ENCODE data around the gene DPP10. TPM values are rescaled to one million over a fixed set of nuclear protein-coding genes. Genes with fewer than 3 reads are reported as not detected.

Gene DPP10
- total and polyA plus RNA-seq, 10 of the 15 experiments (the other 5 are each of a cell fraction or from before 2014, with no cell fraction given) = not detected

- no peak for ATAC-seq
- H3K36me3 ChIP-seq (ENCODE audit: control insufficient read depth in 2 of 2, insufficient read depth in 2 of 2, low read length in 1 of 2) = no peaks in the 10 kb centered on the region
- CTCF ChIA-PET = no interaction called here
- no peaks in the 10 kb centered on the region for H3K9me3 ChIP-seq (replicated peaks; ENCODE audit: control insufficient read depth, insufficient read depth, low read length)
- H2AFZ ChIP-seq (ENCODE audit: control insufficient read depth, low read depth, low read length) = no peak overlapping the region
- TF ChIP-seq PAX5 (IDR thresholded peaks at IDR 0.05; ENCODE audit: borderline replicate concordance, low read depth, low read length) (no peak), BRCA1 (IDR thresholded peaks at IDR 0.05; ENCODE audit: low read depth, low read length) (no peak), JUND (IDR thresholded peaks at IDR 0.05; ENCODE audit: low read depth, low read length) (no peak)
- TF ChIP-seq, protein P1, sequence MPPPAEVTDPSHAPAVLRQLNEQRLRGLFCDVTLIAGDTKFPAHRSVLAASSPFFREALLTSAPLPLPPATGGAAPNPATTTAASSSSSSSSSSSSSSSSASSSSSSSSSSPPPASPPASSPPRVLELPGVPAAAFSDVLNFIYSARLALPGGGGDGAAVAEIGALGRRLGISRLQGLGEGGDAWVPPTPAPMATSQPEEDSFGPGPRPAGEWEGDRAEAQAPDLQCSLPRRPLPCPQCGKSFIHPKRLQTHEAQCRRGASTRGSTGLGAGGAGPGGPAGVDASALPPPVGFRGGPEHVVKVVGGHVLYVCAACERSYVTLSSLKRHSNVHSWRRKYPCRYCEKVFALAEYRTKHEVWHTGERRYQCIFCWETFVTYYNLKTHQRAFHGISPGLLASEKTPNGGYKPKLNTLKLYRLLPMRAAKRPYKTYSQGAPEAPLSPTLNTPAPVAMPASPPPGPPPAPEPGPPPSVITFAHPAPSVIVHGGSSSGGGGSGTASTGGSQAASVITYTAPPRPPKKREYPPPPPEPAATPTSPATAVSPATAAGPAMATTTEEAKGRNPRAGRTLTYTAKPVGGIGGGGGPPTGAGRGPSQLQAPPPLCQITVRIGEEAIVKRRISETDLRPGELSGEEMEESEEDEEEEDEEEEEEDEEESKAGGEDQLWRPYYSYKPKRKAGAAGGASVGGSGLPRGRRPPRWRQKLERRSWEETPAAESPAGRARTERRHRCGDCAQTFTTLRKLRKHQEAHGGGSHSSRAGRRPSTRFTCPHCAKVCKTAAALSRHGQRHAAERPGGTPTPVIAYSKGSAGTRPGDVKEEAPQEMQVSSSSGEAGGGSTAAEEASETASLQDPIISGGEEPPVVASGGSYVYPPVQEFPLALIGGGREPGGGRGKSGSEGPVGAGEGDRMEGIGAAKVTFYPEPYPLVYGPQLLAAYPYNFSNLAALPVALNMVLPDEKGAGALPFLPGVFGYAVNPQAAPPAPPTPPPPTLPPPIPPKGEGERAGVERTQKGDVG (CRISPR knock-in tag; IDR thresholded peaks at IDR 0.05) = no peak
- H3K27ac ChIP-seq (ENCODE audit: control insufficient read depth, insufficient read depth) = no peak overlapping the region
- WGBS (ENCODE audit: insufficient coverage, insufficient replicate concordance, low lambda C conversion rate, missing lambda C conversion rate) = 43% methylated on average over 2 of the region's 2 CpGs
- no peak for FAIRE-seq
- no peak for DNase-seq (ENCODE audit: low read depth, low spot score)
- no peaks in the 10 kb centered on the region for H3K79me2 ChIP-seq (ENCODE audit: control insufficient read depth, insufficient read depth, low read length)
- BruUV-seq (replicated peaks) = no TSS peak
- POLR2A ChIA-PET = no interaction called here
- no peak overlapping the region for H3K4me2 ChIP-seq (ENCODE audit: control insufficient read depth, insufficient read depth)
- SMC1A ChIA-PET (ENCODE audit: uncharacterized antibody, unreplicated experiment) = no interaction called here
- H3K4me3 ChIP-seq = no peak overlapping the region
- RAD21 ChIA-PET (ENCODE audit: unreplicated experiment) = no interaction called here
- in situ Hi-C loops (cut with MboI) (no loop called here), intact Hi-C loops (cut with micrococcal nuclease; ENCODE audit: unreplicated experiment) (no loop called here)
- H4K20me1 ChIP-seq (ENCODE audit: control insufficient read depth, insufficient read depth) = no peaks in the 10 kb centered on the region
- H3K27me3 ChIP-seq (replicated peaks in 1 of 2; ENCODE audit: control insufficient read depth in 2 of 2, insufficient read depth in 2 of 2, low read length in 1 of 2) = no peaks in the 10 kb centered on the region
- H3K4me1 ChIP-seq (ENCODE audit: control insufficient read depth, insufficient read depth, low read length) = no peaks in the 10 kb centered on the region
- H3K9ac ChIP-seq (ENCODE audit: control insufficient read depth, insufficient read depth, low read length) = no peak overlapping the region
Observed at GRCh38 chr2:114457956-114458355, 15.5 kb downstream of the DPP10 start.

DNA sequence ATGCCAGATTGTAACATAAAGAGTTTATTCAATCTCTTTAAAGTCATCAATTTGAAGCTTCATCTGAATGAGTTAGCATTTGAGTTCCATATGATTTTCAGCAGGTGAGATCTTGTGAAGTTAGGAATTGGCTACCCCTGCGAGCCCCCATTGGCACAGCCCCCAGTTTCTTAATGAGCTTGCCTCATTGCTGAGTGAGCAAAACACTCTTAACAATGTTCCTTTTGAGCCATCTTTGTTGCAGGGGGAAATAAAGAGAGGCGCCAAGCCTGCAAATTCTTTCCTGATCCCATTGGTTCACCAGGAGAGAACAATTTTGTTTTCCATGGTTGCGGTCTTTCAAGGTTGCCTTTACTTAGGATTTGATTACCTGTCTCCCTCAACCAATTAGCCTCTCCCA, 18.7 kb downstream of the DPP10 start:
- RAD21 ChIA-PET (ENCODE audit: unreplicated experiment) = no interaction called here
- Histone ChIP-seq H2AFZ (ENCODE audit: control insufficient read depth, low read depth, low read length) (no peak overlapping the region), H3K9me3 (replicated peaks; ENCODE audit: control insufficient read depth, insufficient read depth, low read length) (no peaks in the 10 kb centered on the region), H3K36me3 (ENCODE audit: control insufficient read depth in 2 of 2, insufficient read depth in 2 of 2, low read length in 1 of 2) (no peaks in the 10 kb centered on the region), H3K27ac (ENCODE audit: control insufficient read depth, insufficient read depth) (no peak overlapping the region), H3K27me3 (replicated peaks in 1 of 2; ENCODE audit: control insufficient read depth in 2 of 2, insufficient read depth in 2 of 2, low read length in 1 of 2) (no peaks in the 10 kb centered on the region), H3K79me2 (ENCODE audit: control insufficient read depth, insufficient read depth, low read length) (no peaks in the 10 kb centered on the region), H3K4me2 (ENCODE audit: control insufficient read depth, insufficient read depth) (no peak overlapping the region), H4K20me1 (ENCODE audit: control insufficient read depth, insufficient read depth) (no peaks in the 10 kb centered on the region), H3K4me3 (no peak overlapping the region), H3K4me1 (ENCODE audit: control insufficient read depth, insufficient read depth, low read length) (no peaks in the 10 kb centered on the region), H3K9ac (ENCODE audit: control insufficient read depth, insufficient read depth, low read length) (no peak overlapping the region)
- SMC1A ChIA-PET (ENCODE audit: uncharacterized antibody, unreplicated experiment) = no interaction called here
- POLR2A ChIA-PET = no interaction called here
- BruUV-seq (replicated peaks) = no TSS peak
- ATAC-seq (no peak), FAIRE-seq (no peak), DNase-seq (ENCODE audit: low read depth, low spot score) (no peak)
- 49% methylated on average over 3 of the region's 3 CpGs for WGBS (ENCODE audit: insufficient coverage, insufficient replicate concordance, low lambda C conversion rate, missing lambda C conversion rate)
- CTCF ChIA-PET = no interaction called here
- in situ Hi-C loops (cut with MboI) (no loop called here), intact Hi-C loops (cut with micrococcal nuclease; ENCODE audit: unreplicated experiment) (no loop called here)
- TF ChIP-seq POLR2AphosphoS2 (IDR thresholded peaks at IDR 0.05; ENCODE audit: low read depth, low read length) (no peak), HDAC2 (IDR thresholded peaks at IDR 0.05) (no peak), CREM (IDR thresholded peaks at IDR 0.05; ENCODE audit: low read depth) (no peak), HDGF (IDR thresholded peaks at IDR 0.05) (no peak), EZH2 (IDR thresholded peaks at IDR 0.05; ENCODE audit: borderline replicate concordance, control insufficient read depth, low read depth, low read length) (no peak), ZNF217 (IDR thresholded peaks at IDR 0.05) (no peak), SREBF2 (IDR thresholded peaks at IDR 0.05; ENCODE audit: low read length) (no peak), MEF2B (IDR thresholded peaks at IDR 0.05; ENCODE audit: partially characterized antibody, poor library complexity, severe bottlenecking) (no peak), JUND (IDR thresholded peaks at IDR 0.05; ENCODE audit: low read depth, low read length) (no peak), BHLHE40 (IDR thresholded peaks at IDR 0.05; ENCODE audit: borderline replicate concordance in 1 of 2, low read depth in 2 of 2, low read length in 1 of 2) (no peak), KAT2A (conservative IDR thresholded peaks at IDR 0.05; ENCODE audit: control insufficient read depth, low read depth, low read length) (no peak), FOXK2 (IDR thresholded peaks at IDR 0.05) (no peak), RELA (IDR thresholded peaks at IDR 0.05; ENCODE audit: borderline replicate concordance, partially characterized antibody) (no peak), EP300 (IDR thresholded peaks at IDR 0.05; ENCODE audit: borderline replicate concordance in 1 of 2, control insufficient read depth in 1 of 2, low read depth in 2 of 2, low read length in 2 of 2) (no peak), FOXM1 (IDR thresholded peaks at IDR 0.05; ENCODE audit: low read depth, low read length) (no peak)

Measured in GM12878 (cell line).